HepG2 (cell line): Measurements from ENCODE around the gene IRF2. TPM values are rescaled to one million over a fixed set of nuclear protein-coding genes. Genes with fewer than 3 reads are reported as not detected.
"Not testable (repeated sequence)": the region's sequence is repeated elsewhere in the genome, so short reads cannot be mapped to it uniquely, and the experiment has no call there.

ENCODE experiments used
- ATAC-seq: fragments of 200-7000 bp; cut with Tn5 transposase; 3 replicates; pipeline ENCODE4 v1.9.1; 2020; ENCODE audit warnings: mild to moderate bottlenecking, moderate library complexity
- BruUV-seq: library from RNA; stranded (reverse); fragments of 400-500 nt; replicated peaks from 2 replicates; lab custom pipeline; 2021; lab: Mats Ljungman, UMichigan
- CTCF ChIA-PET: fragments of 300-600 bp; formaldehyde crosslinking; extraction: SDS; loops from one replicate; lab custom pipeline; 2021; ENCODE audit warnings: low total read pairs, inconsistent platforms, low intra/inter-chr PET ratio; lab: Yijun Ruan, JAX
- POLR2A ChIA-PET: fragments of 350-600 bp; sonication (Branson Sonifier 250); formaldehyde crosslinking; loops from one replicate; lab custom pipeline; 2020; ENCODE audit warnings: antibody characterized with exemption, inconsistent platforms; lab: Yijun Ruan, JAX
- DNase-seq: peaks from one replicate; pipeline ENCODE4 v3.0.0-alpha.2; 2015; ENCODE audit warnings: low spot score
- FAIRE-seq: peaks from 3 replicates; lab custom pipeline; 2011; peaks lifted over from hg19 to GRCh38; lab: Jason Lieb, UNC
- H2AFZ ChIP-seq: one replicate; pipeline ENCODE4 v1.6.1; 2011; ENCODE audit warnings: low read length, inconsistent platforms
- H3K27ac ChIP-seq: fragments of 300-600 bp; 3 replicates; pipeline ENCODE4 v1.8.0; 2011; ENCODE audit warnings: mixed run types, mild to moderate bottlenecking, mixed read lengths, low read length, inconsistent platforms; ENCODE audit not compliant: insufficient read depth; ENCODE audit errors: extremely low read length
- H3K27me3 ChIP-seq, 2 experiments: fragments of 200-600 bp in 1 of 2; 2 replicates in 1 of 2; 3 replicates in 1 of 2; pipeline versions ENCODE4 v1.6.0 to v1.8.0; 2011; ENCODE audit warnings: low read length in 2 of 2, mild to moderate bottlenecking in 2 of 2, moderate library complexity in 2 of 2, inconsistent platforms in 1 of 2; ENCODE audit not compliant: insufficient read depth in 2 of 2, control insufficient read depth in 1 of 2
- H3K36me3 ChIP-seq, 2 experiments: fragments of 200-600 bp in 1 of 2; replicated peaks in 1 of 2; 2 replicates in 1 of 2; 3 replicates in 1 of 2; pipeline versions ENCODE4 v1.5.1 to v1.8.0; 2011; ENCODE audit warnings: low read length in 2 of 2, inconsistent platforms in 1 of 2; ENCODE audit not compliant: insufficient read depth in 2 of 2, control insufficient read depth in 1 of 2
- H3K4me1 ChIP-seq: 2 replicates; pipeline ENCODE4 v1.5.1; 2012; ENCODE audit warnings: low read length, inconsistent platforms; ENCODE audit not compliant: insufficient read depth
- H3K4me2 ChIP-seq: 2 replicates; pipeline ENCODE4 v1.6.0; 2011; ENCODE audit warnings: low read depth, low read length, inconsistent platforms
- H3K4me3 ChIP-seq, 3 experiments: fragments of 200-600 bp in 1 of 3; sonication (generic), shearing (Covaris generic) in 1 of 3; replicated peaks in 1 of 3; 2 replicates each; pipeline ENCODE4 v1.5.1; 2011 to 2016; ENCODE audit warnings: low read length in 3 of 3, inconsistent platforms in 2 of 3, low read depth in 2 of 3, mild to moderate bottlenecking in 2 of 3, control low read depth in 1 of 3, mixed read lengths in 1 of 3; ENCODE audit not compliant: insufficient read depth in 1 of 3
- H3K79me2 ChIP-seq: one replicate; pipeline ENCODE4 v1.6.1; 2011; ENCODE audit warnings: low read length, inconsistent platforms; ENCODE audit not compliant: insufficient read depth
- H3K9ac ChIP-seq: 2 replicates; pipeline ENCODE4 v1.6.0; 2011; ENCODE audit warnings: mild to moderate bottlenecking, low read depth, low read length, inconsistent platforms; ENCODE audit not compliant: insufficient read depth
- H3K9me3 ChIP-seq: 2 replicates; pipeline ENCODE4 v1.5.1; 2012; ENCODE audit warnings: mild to moderate bottlenecking, low read length
- H4K20me1 ChIP-seq: 2 replicates; pipeline ENCODE4 v1.6.0; 2011; ENCODE audit warnings: inconsistent platforms, mild to moderate bottlenecking, low read length, moderate library complexity; ENCODE audit not compliant: insufficient read depth
- CBX1 ChIP-seq: IDR thresholded peaks from one replicate; pipeline ENCODE4 v1.6.1; 2016; ENCODE audit warnings: antibody characterized with exemption, low read depth
- CEBPB ChIP-seq: IDR thresholded peaks from 2 replicates; pipeline ENCODE4 v1.6.1; 2011; ENCODE audit warnings: low read depth, low read length, improper control_type of control experiment, borderline replicate concordance
- CEBPG ChIP-seq: IDR thresholded peaks from 2 replicates; pipeline ENCODE4 v1.6.1; 2016
- MAFF ChIP-seq: IDR thresholded peaks from 2 replicates; pipeline ENCODE4 v1.6.1; 2011; ENCODE audit warnings: low read depth, low read length, improper control_type of control experiment
- MTA1 ChIP-seq: sonication (generic); formaldehyde crosslinking; IDR thresholded peaks from 2 replicates; pipeline ENCODE4 v1.4.0; 2020; ENCODE audit warnings: missing genetic modification reagents, mild to moderate bottlenecking, borderline replicate concordance
- NCOA2 ChIP-seq: sonication (generic); formaldehyde crosslinking; IDR thresholded peaks from 2 replicates; pipeline ENCODE4 v1.8.0; 2022; ENCODE audit warnings: inconsistent platforms
- POLR2G ChIP-seq: fragments of 200-400 bp; formaldehyde crosslinking; IDR thresholded peaks from 2 replicates; pipeline ENCODE4 v1.6.1; 2018; ENCODE audit warnings: mild to moderate bottlenecking, low read depth, low read length, moderate library complexity
- REL ChIP-seq: sonication (generic); formaldehyde crosslinking; conservative IDR thresholded peaks from 2 replicates; pipeline ENCODE4 v1.8.0; 2022; ENCODE audit warnings: mild to moderate bottlenecking, missing genetic modification reagents, moderate library complexity
- RFX3 ChIP-seq: IDR thresholded peaks from 2 replicates; pipeline ENCODE4 v1.6.1; 2016; ENCODE audit warnings: missing biosample characterization, missing genetic modification reagents
- SRY ChIP-seq: sonication (generic); formaldehyde crosslinking; IDR thresholded peaks from 2 replicates; pipeline ENCODE4 v1.8.0; 2022; ENCODE audit warnings: mild to moderate bottlenecking, missing genetic modification reagents
- ZNF207 ChIP-seq: fragments of 450-650 bp; IDR thresholded peaks from 2 replicates; pipeline ENCODE4 v1.6.1; 2016; ENCODE audit warnings: antibody characterized with exemption, borderline replicate concordance
- ZNF263 ChIP-seq: sonication (generic); formaldehyde crosslinking; IDR thresholded peaks from 2 replicates; pipeline ENCODE4 v1.4.0; 2020; ENCODE audit warnings: missing genetic modification reagents
- ZNF274 ChIP-seq: sonication (generic); formaldehyde crosslinking; IDR thresholded peaks from 2 replicates; pipeline ENCODE4 v1.5.1; 2020; ENCODE audit warnings: mild to moderate bottlenecking, missing genetic modification reagents
- ZNF317 ChIP-seq: sonication (generic); formaldehyde crosslinking; IDR thresholded peaks from 2 replicates; pipeline ENCODE4 v1.5.0; 2020; ENCODE audit warnings: mild to moderate bottlenecking, missing genetic modification reagents
- ZNF615 ChIP-seq: sonication (generic); formaldehyde crosslinking; IDR thresholded peaks from 2 replicates; pipeline ENCODE4 v1.5.0; 2020; ENCODE audit warnings: mild to moderate bottlenecking, missing genetic modification reagents, borderline replicate concordance
- ZSCAN29 ChIP-seq: sonication (generic); formaldehyde crosslinking; conservative IDR thresholded peaks from 2 replicates; pipeline ENCODE4 v1.4.0; 2020; ENCODE audit warnings: mild to moderate bottlenecking, missing genetic modification reagents
- WGBS: methylation state at CpG from one replicate; pipeline ENCODE4 v1.1.6; 2017; ENCODE audit warnings: low lambda C conversion rate; 5-methylcytosine and 5-hydroxymethylcytosine counted together
- in situ Hi-C: cut with HindIII; loops from 2 replicates; pipeline ENCODE4 v1.10.0; 2017; ENCODE audit warnings: low pct_unique_long_range_greater_than_20kb; ENCODE audit not compliant: extremely low pct_ligation_motif_present
- intact Hi-C: fragments of 100-400 bp; cut with micrococcal nuclease; formaldehyde crosslinking; loops from one replicate; pipeline ENCODE4 v1.10.0; 2022; ENCODE audit not compliant: unreplicated experiment
- polyA plus RNA-seq, 8 experiments: library from polyadenylated mRNA; depleted of rRNA in 3 of 8; stranded (reverse) in 7 of 8; unstranded in 1 of 8; fragments of >200 nt; fragmentation: Illumina TruSeq in 4 of 8; extraction: Trizol in 4 of 8; gene quantifications; 2 replicates each; pipeline versions ENCODE4 v1.2.1 to v1.2.3, GENCODE V29; 2011 to 2016; ENCODE audit warnings: low read depth in 4 of 8, missing spikeins in 1 of 8, mixed read lengths in 1 of 8; ENCODE audit not compliant: insufficient read depth in 1 of 8
- total RNA-seq, 5 experiments: library from RNA; depleted of rRNA; stranded (reverse); fragments of >200 nt; fragmentation: Illumina TruSeq; extraction: Trizol; gene quantifications; 2 replicates each; pipeline ENCODE4 v1.2.3, GENCODE V29; 2016; ENCODE audit warnings: low read depth in 1 of 5
- TF ChIP-seq, protein P1 (sequence below): IDR thresholded peaks from 2 replicates; pipeline ENCODE4 v1.6.1; 2012; ENCODE audit warnings: low read length, improper control_type of control experiment

IRF2 gene
- total and polyA plus RNA-seq, 2 of the 13 experiments (the other 11 are each of a cell fraction or from before 2014, with no cell fraction given), result 15.5 to 28.8 TPM

DNA sequence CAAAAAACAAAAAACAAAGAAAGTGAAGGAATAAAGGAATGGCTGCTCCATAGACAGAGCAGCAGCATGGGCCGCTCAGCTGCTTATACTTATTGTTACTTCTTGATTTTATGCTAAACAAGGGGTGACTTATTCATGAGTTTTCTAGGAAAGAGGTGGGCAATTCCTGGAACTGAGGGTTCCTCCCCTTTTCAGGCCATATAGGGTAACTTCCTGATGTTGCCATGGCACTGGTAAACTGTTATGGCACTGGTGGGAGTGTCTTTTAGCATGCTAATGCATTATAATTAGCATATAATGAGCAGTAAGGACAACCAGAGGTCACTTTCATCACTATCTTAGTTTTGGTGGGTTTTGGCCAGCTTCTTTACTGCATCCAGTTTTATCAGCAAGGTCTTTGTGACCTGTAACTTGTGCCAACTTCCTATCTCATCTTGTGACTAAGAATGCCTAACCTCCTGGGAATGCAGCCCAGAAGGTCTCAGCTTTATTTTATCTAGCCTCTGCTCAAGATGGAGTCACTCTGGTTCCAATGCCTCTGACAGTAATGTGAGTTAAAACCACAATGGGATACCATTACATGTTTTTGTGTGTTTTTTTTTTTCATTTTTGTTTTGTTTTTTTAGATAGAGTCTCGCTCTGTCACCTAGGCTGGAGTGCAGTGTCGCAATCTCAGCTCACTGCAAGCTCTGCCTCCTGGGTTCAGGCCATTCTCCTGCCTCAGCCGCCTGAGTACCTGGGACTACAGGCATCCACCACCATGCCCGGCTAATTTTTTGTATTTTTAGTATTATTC, 134.8 kb downstream of the IRF2 start:
- BruUV-seq, H3K4me3 ChIP-seq, H3K79me2 ChIP-seq, H3K27ac ChIP-seq, H2AFZ ChIP-seq, FAIRE-seq, intact Hi-C loops, H4K20me1 ChIP-seq, H3K27me3 ChIP-seq, ATAC-seq, CTCF ChIA-PET, H3K36me3 ChIP-seq, H3K9ac ChIP-seq, in situ Hi-C loops, DNase-seq, H3K4me2 ChIP-seq: not testable (repeated sequence)
- 37% methylated on average over 5 of the region's 5 CpGs for WGBS
- POLR2A ChIA-PET, result interaction anchor here (1.3 kb wide), 1 partner anchor 9 kb away, joined by 3 read pairs; no protein-coding TSS in a partner anchor
- peaks cover 17% of the 10 kb centered on the region for H3K9me3 ChIP-seq
- TF ChIP-seq CEBPG (CRISPR knock-in tag), result peak; percentile 73; the same call in 1 of the 2 replicates
- peak; percentile 79 for TF ChIP-seq CEBPB
- TF ChIP-seq, all 625 proteins: peak for 2; not testable (repeated sequence) for 623
- H3K4me1 ChIP-seq, result peaks cover 22% of the 10 kb centered on the region

DNA sequence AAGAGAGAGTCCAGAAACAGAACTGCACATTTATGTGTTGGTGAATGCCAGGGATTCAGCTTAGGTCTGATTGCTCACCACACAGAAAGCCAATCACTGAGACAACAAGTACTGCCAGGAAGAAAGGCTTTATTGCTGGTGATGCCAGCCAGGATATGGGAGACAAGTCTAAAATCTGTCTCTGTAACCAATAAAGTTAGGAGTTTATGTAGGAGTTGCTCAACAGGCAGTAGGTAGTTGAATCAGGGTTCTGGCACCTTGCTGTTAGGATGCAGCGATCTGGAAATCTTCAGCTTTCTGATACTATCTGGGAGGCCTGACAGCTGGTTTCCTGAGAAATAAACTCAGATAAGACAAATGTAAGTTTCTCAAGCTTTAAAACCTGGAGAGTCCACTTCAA, 136.4 kb downstream of the IRF2 start:
- in situ Hi-C loops, result no loop called here
- no peak for TF ChIP-seq REL (CRISPR knock-in tag)
- TF ChIP-seq RFX3, result no peak
- no peak for TF ChIP-seq NCOA2
- no peak for TF ChIP-seq ZNF207
- no peak for TF ChIP-seq MTA1 (CRISPR knock-in tag)
- TF ChIP-seq MAFF, result no peak
- TF ChIP-seq, protein P1, sequence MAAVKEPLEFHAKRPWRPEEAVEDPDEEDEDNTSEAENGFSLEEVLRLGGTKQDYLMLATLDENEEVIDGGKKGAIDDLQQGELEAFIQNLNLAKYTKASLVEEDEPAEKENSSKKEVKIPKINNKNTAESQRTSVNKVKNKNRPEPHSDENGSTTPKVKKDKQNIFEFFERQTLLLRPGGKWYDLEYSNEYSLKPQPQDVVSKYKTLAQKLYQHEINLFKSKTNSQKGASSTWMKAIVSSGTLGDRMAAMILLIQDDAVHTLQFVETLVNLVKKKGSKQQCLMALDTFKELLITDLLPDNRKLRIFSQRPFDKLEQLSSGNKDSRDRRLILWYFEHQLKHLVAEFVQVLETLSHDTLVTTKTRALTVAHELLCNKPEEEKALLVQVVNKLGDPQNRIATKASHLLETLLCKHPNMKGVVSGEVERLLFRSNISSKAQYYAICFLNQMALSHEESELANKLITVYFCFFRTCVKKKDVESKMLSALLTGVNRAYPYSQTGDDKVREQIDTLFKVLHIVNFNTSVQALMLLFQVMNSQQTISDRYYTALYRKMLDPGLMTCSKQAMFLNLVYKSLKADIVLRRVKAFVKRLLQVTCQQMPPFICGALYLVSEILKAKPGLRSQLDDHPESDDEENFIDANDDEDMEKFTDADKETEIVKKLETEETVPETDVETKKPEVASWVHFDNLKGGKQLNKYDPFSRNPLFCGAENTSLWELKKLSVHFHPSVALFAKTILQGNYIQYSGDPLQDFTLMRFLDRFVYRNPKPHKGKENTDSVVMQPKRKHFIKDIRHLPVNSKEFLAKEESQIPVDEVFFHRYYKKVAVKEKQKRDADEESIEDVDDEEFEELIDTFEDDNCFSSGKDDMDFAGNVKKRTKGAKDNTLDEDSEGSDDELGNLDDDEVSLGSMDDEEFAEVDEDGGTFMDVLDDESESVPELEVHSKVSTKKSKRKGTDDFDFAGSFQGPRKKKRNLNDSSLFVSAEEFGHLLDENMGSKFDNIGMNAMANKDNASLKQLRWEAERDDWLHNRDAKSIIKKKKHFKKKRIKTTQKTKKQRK, result no peak
- no peak for TF ChIP-seq CBX1
- no peak for TF ChIP-seq SRY (CRISPR knock-in tag)
- TF ChIP-seq ZNF615 (CRISPR knock-in tag), result no peak
- no peak for TF ChIP-seq ZNF274 (CRISPR knock-in tag)
- no peak for TF ChIP-seq ZSCAN29 (CRISPR knock-in tag)
- no peak for TF ChIP-seq ZNF263 (CRISPR knock-in tag)
- no peak for TF ChIP-seq ZNF317 (CRISPR knock-in tag)
- TF ChIP-seq POLR2G, result no peak

More for the DNA sequence above, 136.4 kb downstream of the IRF2 start:
- H3K27me3 ChIP-seq, result no peaks in the 10 kb centered on the region
- H3K4me2 ChIP-seq, result no peak overlapping the region
- intact Hi-C loops, result no loop called here
- no peak overlapping the region for H2AFZ ChIP-seq
- WGBS, result 50% methylated on average over 1 of the region's 1 CpG
- no peaks in the 10 kb centered on the region for H4K20me1 ChIP-seq
- H3K4me1 ChIP-seq, result peaks cover 11% of the 10 kb centered on the region
- no peak overlapping the region for H3K4me3 ChIP-seq
- H3K27ac ChIP-seq, result no peak overlapping the region
- DNase-seq (no peak), FAIRE-seq (no peak), ATAC-seq (no peak)
- H3K79me2 ChIP-seq, result no peaks in the 10 kb centered on the region
- ChIA-PET CTCF (no interaction called here), POLR2A (interaction anchor here (0.6 kb wide), 1 partner anchor 8 kb away, joined by 3 read pairs; no protein-coding TSS in a partner anchor)
- peaks cover 17% of the 10 kb centered on the region for H3K9me3 ChIP-seq
- no peaks in the 10 kb centered on the region for H3K36me3 ChIP-seq
- no peak overlapping the region for H3K9ac ChIP-seq
- no TSS peak for BruUV-seq
